IPS-18a (cell line): ENCODE data around the gene MLLT10.
"Not testable (repeated sequence)": the region's sequence is repeated elsewhere in the genome, so short reads cannot be mapped to it uniquely, and the experiment has no call there.

Experiments
- H3K27ac ChIP-seq: one replicate; pipeline ENCODE4 v1.5.1; 2013; ENCODE audit warnings: low read length
- H3K27me3 ChIP-seq: one replicate; pipeline ENCODE4 v1.6.1; 2013; ENCODE audit warnings: mild to moderate bottlenecking, low read length; ENCODE audit not compliant: control insufficient read depth, insufficient read depth
- H3K36me3 ChIP-seq: one replicate; pipeline ENCODE4 v1.6.1; 2013; ENCODE audit warnings: low read depth, low read length; ENCODE audit not compliant: control insufficient read depth
- H3K4me1 ChIP-seq: one replicate; pipeline ENCODE4 v1.6.1; 2013; ENCODE audit warnings: low read depth, low read length; ENCODE audit not compliant: control insufficient read depth
- H3K4me3 ChIP-seq: one replicate; pipeline ENCODE4 v1.5.1; 2013; ENCODE audit warnings: low read length
- H3K9ac ChIP-seq: one replicate; pipeline ENCODE4 v1.6.1; 2013; ENCODE audit warnings: mild to moderate bottlenecking, low read length, moderate library complexity
- H3K9me3 ChIP-seq: one replicate; pipeline ENCODE4 v1.6.1; 2013; ENCODE audit warnings: low read depth, low read length; ENCODE audit not compliant: control insufficient read depth

The MLLT10 gene

DNA sequence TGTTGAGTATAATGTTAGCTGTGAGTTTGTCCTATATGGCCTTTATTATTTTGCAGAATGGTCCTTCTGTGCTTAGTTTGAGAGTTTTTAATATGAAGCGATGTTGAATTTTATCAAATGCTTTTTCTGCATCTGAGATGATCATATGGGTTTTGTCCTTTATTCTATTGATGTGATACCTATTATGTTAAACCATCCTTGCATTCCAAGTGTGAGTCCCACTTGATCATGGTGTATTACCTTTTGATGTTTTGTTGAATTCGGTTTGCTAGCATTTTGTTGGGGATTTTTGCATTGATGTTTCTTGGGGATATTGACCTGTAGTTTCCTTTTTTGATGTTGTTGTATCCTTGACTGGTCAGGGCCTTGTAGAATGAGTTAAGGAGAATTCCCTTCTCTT, 166.4 kb downstream of the MLLT10 start:
- Histone ChIP-seq H3K9ac (no peak overlapping the region), H3K4me3 (no peak overlapping the region), H3K9me3 (peaks cover 9% of the 10 kb centered on the region), H3K27me3 (no peaks in the 10 kb centered on the region), H3K36me3 (no peaks in the 10 kb centered on the region), H3K27ac (no peak overlapping the region), H3K4me1 (no peaks in the 10 kb centered on the region)

DNA sequence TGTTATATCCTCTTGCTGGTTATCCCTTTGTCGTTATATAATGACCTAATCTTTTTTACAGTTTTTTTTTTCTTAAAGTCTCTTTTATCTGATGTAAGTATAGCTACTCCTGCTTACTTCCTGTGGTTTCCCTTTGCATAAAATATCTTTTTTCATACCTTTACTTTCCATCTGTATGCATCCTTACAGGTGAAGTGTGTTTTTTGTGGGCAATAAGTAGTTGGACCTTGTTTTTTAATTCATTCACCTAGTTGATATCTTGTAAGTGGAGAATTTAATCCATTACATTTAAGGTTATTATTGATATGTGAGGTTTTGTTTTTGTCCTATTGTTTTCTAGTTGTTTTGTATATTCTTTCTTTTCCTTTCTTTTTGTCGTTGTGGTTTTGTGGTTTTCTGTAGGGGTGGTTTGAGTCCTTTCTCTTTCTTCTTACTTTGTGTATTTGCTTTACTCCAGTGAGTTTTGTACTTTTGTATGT, 168.6 kb downstream of the MLLT10 start:
- H3K27ac ChIP-seq = no peak overlapping the region
- no peaks in the 10 kb centered on the region for H3K27me3 ChIP-seq
- H3K4me1 ChIP-seq = no peaks in the 10 kb centered on the region
- H3K9ac ChIP-seq = no peak overlapping the region
- H3K36me3 ChIP-seq = no peaks in the 10 kb centered on the region
- no peak overlapping the region for H3K4me3 ChIP-seq
- peaks cover 9% of the 10 kb centered on the region for H3K9me3 ChIP-seq

GRCh38 chr10:21705142-21705827, 171.3 kb downstream of the MLLT10 start:
- Histone ChIP-seq H3K36me3 (no peaks in the 10 kb centered on the region), H3K9ac (no peak overlapping the region), H3K9me3 (peaks cover under 1% of the 10 kb centered on the region), H3K27ac (no peak overlapping the region), H3K4me3 (no peak overlapping the region), H3K4me1 (no peaks in the 10 kb centered on the region), H3K27me3 (no peaks in the 10 kb centered on the region)

- no peaks in the 10 kb centered on the region for H3K27me3 ChIP-seq
- H3K27ac ChIP-seq = no peak overlapping the region
- H3K4me1 ChIP-seq = no peaks in the 10 kb centered on the region
- H3K36me3 ChIP-seq = no peaks in the 10 kb centered on the region
- H3K4me3 ChIP-seq = no peak overlapping the region
- H3K9me3 ChIP-seq = no peaks in the 10 kb centered on the region
- H3K9ac ChIP-seq = no peak overlapping the region
These were observed 171.8 kb downstream of the MLLT10 start for GRCh38 chr10:21705828-21706176.

GRCh38 chr10:21707498-21707897, 173.5 kb downstream of the MLLT10 start:
- H3K27me3 ChIP-seq = no peaks in the 10 kb centered on the region
- H3K4me3 ChIP-seq = no peak overlapping the region
- H3K27ac ChIP-seq = no peak overlapping the region
- no peaks in the 10 kb centered on the region for H3K9me3 ChIP-seq
- no peak overlapping the region for H3K9ac ChIP-seq
- H3K4me1 ChIP-seq = no peaks in the 10 kb centered on the region
- H3K36me3 ChIP-seq = no peaks in the 10 kb centered on the region

- H3K4me3 ChIP-seq = no peak overlapping the region
- H3K9ac ChIP-seq = no peak overlapping the region
- no peaks in the 10 kb centered on the region for H3K4me1 ChIP-seq
- no peak overlapping the region for H3K27ac ChIP-seq
- no peaks in the 10 kb centered on the region for H3K27me3 ChIP-seq
- H3K9me3 ChIP-seq = no peaks in the 10 kb centered on the region
- H3K36me3 ChIP-seq = peaks cover 18% of the 10 kb centered on the region
These were observed 178.9 kb downstream of the MLLT10 start for GRCh38 chr10:21712975-21713374.

DNA sequence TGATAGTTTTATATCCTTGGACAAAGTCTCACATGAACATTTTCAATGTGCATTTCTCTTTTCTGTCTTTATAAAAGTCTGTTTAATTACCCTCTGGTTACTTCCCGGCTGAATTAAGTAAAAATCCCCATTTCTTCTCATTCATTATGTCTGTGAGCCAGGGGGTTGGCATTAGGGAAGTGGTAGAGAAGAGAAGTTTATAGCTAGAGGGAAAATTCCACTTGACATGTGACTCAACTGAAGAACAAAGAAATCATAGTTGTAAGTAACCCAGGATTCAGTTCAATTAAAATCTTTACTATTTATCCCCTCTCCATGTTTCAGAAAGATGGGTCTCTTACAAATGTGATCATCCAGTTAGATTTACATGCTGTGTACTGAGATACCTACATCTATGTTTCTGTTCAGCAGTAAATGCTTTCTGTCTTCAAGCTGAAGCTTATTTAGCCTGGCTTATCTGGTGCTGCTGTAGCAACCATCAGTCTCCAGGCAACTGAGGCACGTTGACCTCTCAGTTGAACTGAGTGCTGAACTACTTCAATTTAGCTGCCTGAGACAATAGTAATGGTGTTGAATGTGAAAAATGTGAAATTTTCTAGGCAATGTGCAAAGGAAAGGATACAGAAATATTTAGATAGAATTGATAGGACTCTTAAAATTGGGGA, 181.6 kb downstream of the MLLT10 start:
- H3K4me3 ChIP-seq = no peak overlapping the region
- no peaks in the 10 kb centered on the region for H3K9me3 ChIP-seq
- H3K27me3 ChIP-seq = no peaks in the 10 kb centered on the region
- peaks cover 18% of the 10 kb centered on the region for H3K36me3 ChIP-seq
- no peak overlapping the region for H3K9ac ChIP-seq
- H3K27ac ChIP-seq = no peak overlapping the region
- peaks cover 9% of the 10 kb centered on the region for H3K4me1 ChIP-seq

GRCh38 chr10:21717437-21718054, 183.5 kb downstream of the MLLT10 start:
- H3K9ac ChIP-seq, H3K27me3 ChIP-seq, H3K4me1 ChIP-seq, H3K4me3 ChIP-seq, H3K9me3 ChIP-seq, H3K27ac ChIP-seq: not testable (repeated sequence)
- peaks cover 18% of the 10 kb centered on the region for H3K36me3 ChIP-seq

- no peak overlapping the region for H3K4me3 ChIP-seq
- H3K9ac ChIP-seq = peak overlapping the region; percentile 25
- H3K9me3 ChIP-seq = no peaks in the 10 kb centered on the region
- H3K27me3 ChIP-seq = no peaks in the 10 kb centered on the region
- H3K4me1 ChIP-seq = peaks cover 13% of the 10 kb centered on the region
- H3K36me3 ChIP-seq = peaks cover 12% of the 10 kb centered on the region
- H3K27ac ChIP-seq = peak overlapping the region; percentile 70
These were observed 185.5 kb downstream of the MLLT10 start for GRCh38 chr10:21719502-21719901.

DNA sequence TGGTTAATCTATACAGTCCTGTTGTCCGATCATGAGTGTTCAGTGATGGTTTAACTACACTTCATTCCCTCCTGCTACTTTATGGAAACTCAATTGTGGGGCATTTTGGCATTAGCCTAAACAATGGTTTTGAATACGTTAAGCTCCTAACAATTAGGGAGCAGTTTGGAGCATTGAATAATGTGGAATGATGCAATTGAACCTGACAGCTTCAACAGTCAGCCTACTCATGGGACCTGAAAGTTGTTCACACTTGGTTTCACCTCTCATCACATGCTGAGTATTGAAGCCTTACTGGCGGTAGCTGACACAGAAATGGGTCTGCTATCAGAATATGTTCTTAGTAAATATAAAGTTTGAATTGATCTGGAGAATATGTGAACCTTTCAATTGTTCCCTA, 186.1 kb downstream of the MLLT10 start:
- Histone ChIP-seq H3K4me1 (peaks cover 19% of the 10 kb centered on the region), H3K27me3 (no peaks in the 10 kb centered on the region), H3K9ac (peak overlapping the region; percentile 25), H3K36me3 (peaks cover 10% of the 10 kb centered on the region), H3K4me3 (no peak overlapping the region), H3K9me3 (no peaks in the 10 kb centered on the region), H3K27ac (peak overlapping the region; percentile 70)

GRCh38 chr10:21721000-21721665, 187.1 kb downstream of the MLLT10 start:
- H3K27me3 ChIP-seq = no peaks in the 10 kb centered on the region
- H3K4me3 ChIP-seq = no peak overlapping the region
- H3K9me3 ChIP-seq = no peaks in the 10 kb centered on the region
- H3K9ac ChIP-seq = no peak overlapping the region
- H3K27ac ChIP-seq = no peak overlapping the region
- H3K36me3 ChIP-seq = no peaks in the 10 kb centered on the region
- peaks cover 20% of the 10 kb centered on the region for H3K4me1 ChIP-seq
